ENCODE measurements around the gene AK8.

The AK8 gene

GRCh38 chr9:132769906-132770769 lies 107.9 kb downstream of the AK8 start:
- DNase-seq: peak; percentile 71

- DNase-seq: peak; percentile 74
Observed at GRCh38 chr9:132768932-132769905, 108.9 kb downstream of the AK8 start.

- no peak for DNase-seq
Observed at GRCh38 chr9:132763574-132763973, 114.5 kb downstream of the AK8 start.

GRCh38 chr9:132762896-132763295 lies 115.2 kb downstream of the AK8 start:
- DNase-seq: no peak

- no peak for DNase-seq
Observed at GRCh38 chr9:132761602-132762001, 116.5 kb downstream of the AK8 start.

- DNase-seq: no peak
Observed at GRCh38 chr9:132760057-132760456, 118.0 kb downstream of the AK8 start.

GRCh38 chr9:132757016-132757415 lies 121.1 kb downstream of the AK8 start:
- no peak for DNase-seq

- DNase-seq: no peak
Observed at GRCh38 chr9:132756214-132756845, 121.8 kb downstream of the AK8 start.

- DNase-seq: no peak
Observed at GRCh38 chr9:132755096-132755495, 123.0 kb downstream of the AK8 start.

GRCh38 chr9:132754236-132754635 lies 123.8 kb downstream of the AK8 start:
- no peak for DNase-seq

- DNase-seq: no peak
Observed at GRCh38 chr9:132753593-132753880, 124.5 kb downstream of the AK8 start.

GRCh38 chr9:132752877-132753592 lies 125.0 kb downstream of the AK8 start:
- DNase-seq: no peak

- DNase-seq: no peak
Observed at GRCh38 chr9:132750668-132751067, 127.4 kb downstream of the AK8 start.

- DNase-seq: no peak
Observed at GRCh38 chr9:132749306-132749705, 128.8 kb downstream of the AK8 start.

- DNase-seq: no peak
Observed at GRCh38 chr9:132748450-132748849, 129.6 kb downstream of the AK8 start.

GRCh38 chr9:132745756-132746709 lies 132.1 kb downstream of the AK8 start:
- DNase-seq: no peak

- DNase-seq: no peak
Observed at GRCh38 chr9:132744881-132745755, 133.0 kb downstream of the AK8 start.

- DNase-seq: no peak
Observed at GRCh38 chr9:132743931-132744479, 134.1 kb downstream of the AK8 start.

GRCh38 chr9:132742821-132743311 lies 135.2 kb downstream of the AK8 start:
- no peak for DNase-seq
